ENCODE data around the gene GNRHR.

- no peak for TF ChIP-seq CTCF (IDR thresholded peaks at IDR 0.05)
- no peak for TF ChIP-seq POLR2A (IDR thresholded peaks at IDR 0.05)
Measured at GRCh38 chr4:67790721-67791120, 36.5 kb upstream of the GNRHR start.
